Chondrocyte (in vitro differentiated cells): ENCODE results near the gene OAF. TPM values are rescaled to one million over a fixed set of nuclear protein-coding genes. Genes with fewer than 3 reads are reported as not detected.

ENCODE experiments used
- DNase-seq: peaks from one replicate; pipeline ENCODE4 v3.0.0; 2021; ENCODE audit warnings: mixed read lengths, low spot score
- H3K27ac Mint-ChIP-seq: one replicate; pipeline ENCODE4 v1.8.0; 2021; ENCODE audit warnings: mild to moderate bottlenecking, moderate library complexity, mixed read lengths; ENCODE audit not compliant: unreplicated experiment
- H3K27me3 Mint-ChIP-seq: 2 replicates; pipeline ENCODE4 v1.8.0; 2021; ENCODE audit warnings: low read depth, mixed read lengths
- H3K36me3 Mint-ChIP-seq: 2 replicates; pipeline ENCODE4 v1.8.0; 2021; ENCODE audit warnings: low read depth, mixed read lengths
- H3K4me1 Mint-ChIP-seq: 2 replicates; pipeline ENCODE4 v1.8.0; 2021; ENCODE audit warnings: low read depth, mild to moderate bottlenecking, mixed read lengths
- H3K4me3 Mint-ChIP-seq: one replicate; pipeline ENCODE4 v1.8.0; 2021; ENCODE audit warnings: mild to moderate bottlenecking, moderate library complexity, mixed read lengths; ENCODE audit not compliant: unreplicated experiment
- H3K9me3 Mint-ChIP-seq: 2 replicates; pipeline ENCODE4 v1.8.0; 2021; ENCODE audit warnings: low read depth, mixed read lengths
- CTCF ChIP-seq: fragments of 200-600 bp; sonication (generic); IDR thresholded peaks from 2 replicates; pipeline ENCODE4 v1.5.0; 2021; ENCODE audit warnings: antibody characterized with exemption, mild to moderate bottlenecking, moderate library complexity
- total RNA-seq: library from RNA; stranded (reverse); gene quantifications from 3 replicates; pipeline ENCODE4 v1.2.1, GENCODE V29; 2021

OAF gene
- total RNA-seq, 1 donor from 2014 or later, result 5.7 TPM

DNA sequence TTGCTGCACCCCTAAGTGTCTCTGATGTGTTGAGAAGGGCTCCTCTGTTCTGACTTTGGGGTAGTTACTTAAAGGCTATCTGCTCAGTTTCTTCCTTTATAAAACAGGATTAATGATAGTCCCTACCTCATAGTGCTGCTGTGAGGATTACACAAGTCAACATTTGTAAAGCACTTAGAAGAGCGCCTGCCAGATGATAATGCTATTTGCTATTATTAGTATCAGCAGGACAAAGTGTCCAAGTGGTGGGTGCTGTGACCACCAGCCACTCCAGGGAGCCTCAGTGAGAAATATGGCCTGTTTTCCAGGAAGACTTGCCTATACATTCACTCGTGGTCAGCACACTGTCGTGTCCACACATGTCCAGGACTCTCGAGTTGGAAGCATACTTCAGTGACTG is 45.3 kb downstream of the OAF start:
- no peaks in the 10 kb centered on the region for H3K9me3 Mint-ChIP-seq
- peak overlapping the region; percentile 15 for H3K27ac Mint-ChIP-seq
- no peak for DNase-seq
- no peak overlapping the region for H3K4me3 Mint-ChIP-seq
- no peaks in the 10 kb centered on the region for H3K4me1 Mint-ChIP-seq
- H3K36me3 Mint-ChIP-seq, result no peaks in the 10 kb centered on the region
- H3K27me3 Mint-ChIP-seq, result peaks cover 74% of the 10 kb centered on the region
- TF ChIP-seq CTCF, result no peak

GRCh38 chr11:120256779-120257178 is 45.9 kb downstream of the OAF start:
- DNase-seq, result no peak
- H3K4me3 Mint-ChIP-seq, result no peak overlapping the region
- H3K27ac Mint-ChIP-seq, result no peak overlapping the region
- no peaks in the 10 kb centered on the region for H3K4me1 Mint-ChIP-seq
- no peaks in the 10 kb centered on the region for H3K9me3 Mint-ChIP-seq
- H3K36me3 Mint-ChIP-seq, result no peaks in the 10 kb centered on the region
- TF ChIP-seq CTCF, result no peak
- H3K27me3 Mint-ChIP-seq, result peaks cover 75% of the 10 kb centered on the region

- peak; percentile 37 for DNase-seq
- no peak overlapping the region for H3K27ac Mint-ChIP-seq
- no peaks in the 10 kb centered on the region for H3K36me3 Mint-ChIP-seq
- H3K4me1 Mint-ChIP-seq, result no peaks in the 10 kb centered on the region
- H3K9me3 Mint-ChIP-seq, result no peaks in the 10 kb centered on the region
- TF ChIP-seq CTCF, result no peak
- no peak overlapping the region for H3K4me3 Mint-ChIP-seq
- H3K27me3 Mint-ChIP-seq, result peaks cover 74% of the 10 kb centered on the region
Measured at GRCh38 chr11:120257346-120257745, 46.5 kb downstream of the OAF start.

- Mint-ChIP-seq H3K27me3 (peaks cover 73% of the 10 kb centered on the region), H3K9me3 (no peaks in the 10 kb centered on the region), H3K4me3 (no peak overlapping the region), H3K36me3 (no peaks in the 10 kb centered on the region), H3K27ac (no peak overlapping the region), H3K4me1 (no peaks in the 10 kb centered on the region)
- peak; percentile 12 for TF ChIP-seq CTCF
- peak; percentile 19 for DNase-seq
Measured at GRCh38 chr11:120258661-120259060, 47.8 kb downstream of the OAF start.

GRCh38 chr11:120259241-120259640 is 48.4 kb downstream of the OAF start:
- no peaks in the 10 kb centered on the region for H3K9me3 Mint-ChIP-seq
- no peaks in the 10 kb centered on the region for H3K4me1 Mint-ChIP-seq
- no peaks in the 10 kb centered on the region for H3K36me3 Mint-ChIP-seq
- no peak overlapping the region for H3K27ac Mint-ChIP-seq
- H3K4me3 Mint-ChIP-seq, result no peak overlapping the region
- DNase-seq, result no peak
- no peak for TF ChIP-seq CTCF
- peaks cover 70% of the 10 kb centered on the region for H3K27me3 Mint-ChIP-seq
